CD4-positive, alpha-beta T cell treated with Interleukin-17A for 1 hour (primary cell): ENCODE results near the gene ZNF274.
"Not testable (repeated sequence)": the region's sequence is repeated elsewhere in the genome, so short reads cannot be mapped to it uniquely, and the experiment has no call there.

Experiments used
- DNase-seq: peaks from one replicate; pipeline ENCODE4 v3.0.0-alpha.2; 2020

ZNF274 gene

DNA sequence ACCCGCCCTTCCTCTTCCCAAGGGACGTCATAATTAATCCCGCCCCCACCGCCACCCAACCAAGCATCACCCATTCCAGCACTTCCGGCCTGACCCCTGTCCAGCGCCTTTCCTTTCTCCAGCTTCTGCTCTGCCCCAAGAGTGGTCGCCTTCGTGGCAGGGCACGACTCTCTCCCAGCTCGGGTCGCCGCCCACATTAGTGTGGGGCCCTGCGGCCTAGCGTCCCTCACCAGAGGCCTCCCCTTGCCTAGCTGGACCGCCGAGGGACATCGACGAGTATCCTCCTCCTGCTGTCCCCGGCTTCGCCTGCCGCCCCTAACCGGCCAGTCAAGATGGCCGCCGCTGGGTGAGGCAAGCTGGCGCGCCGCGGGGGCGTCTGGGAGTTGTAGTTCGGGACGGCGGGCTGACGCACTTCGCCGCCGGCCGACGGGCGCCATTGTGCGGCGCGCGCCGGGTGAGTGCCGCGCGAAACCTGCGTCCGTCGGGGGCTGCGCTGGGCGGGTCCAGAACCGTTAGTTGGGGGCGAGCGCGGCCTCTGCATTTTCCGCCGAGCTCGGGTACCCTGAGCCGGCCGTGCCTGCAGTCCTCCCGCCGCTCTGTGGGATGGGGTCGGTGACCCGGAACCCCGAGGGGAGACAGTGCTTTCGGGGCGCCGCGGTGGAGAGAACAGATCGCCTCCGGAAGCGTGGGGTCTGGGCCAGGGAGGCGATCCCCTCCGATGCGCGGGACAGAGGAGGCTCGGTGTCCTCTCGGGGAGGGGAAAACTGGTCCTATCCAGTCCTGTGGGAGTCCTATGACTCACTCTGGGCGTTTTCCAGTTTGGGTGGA is at the start of gene ZNF274:
Gene ZNF274, plus strand, starts transcription at position 73 of the 828 bp plus-strand sequence. CDS start 905 bp downstream, outside the sequence.
- peak; percentile 94 for DNase-seq

DNA sequence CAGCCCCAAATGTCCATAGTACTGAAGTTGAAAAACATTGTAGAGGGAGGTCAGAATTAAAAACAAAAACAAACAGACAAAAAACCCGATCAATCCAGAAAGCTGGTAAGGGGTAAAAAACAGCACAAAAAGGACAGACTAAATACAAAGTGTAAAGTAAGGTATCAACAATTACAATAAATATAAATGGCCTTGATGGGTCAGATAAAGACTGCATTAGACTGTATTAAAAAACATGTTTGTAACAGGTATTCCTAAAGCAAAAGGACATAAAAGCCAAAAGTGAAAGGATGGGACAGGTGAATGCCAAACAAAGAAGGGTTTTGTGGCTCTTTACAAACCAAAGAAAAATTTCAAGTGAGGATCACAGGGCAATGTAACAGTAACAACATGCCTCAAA is 48.6 kb upstream of the ZNF274 start:
- DNase-seq: no peak

DNA sequence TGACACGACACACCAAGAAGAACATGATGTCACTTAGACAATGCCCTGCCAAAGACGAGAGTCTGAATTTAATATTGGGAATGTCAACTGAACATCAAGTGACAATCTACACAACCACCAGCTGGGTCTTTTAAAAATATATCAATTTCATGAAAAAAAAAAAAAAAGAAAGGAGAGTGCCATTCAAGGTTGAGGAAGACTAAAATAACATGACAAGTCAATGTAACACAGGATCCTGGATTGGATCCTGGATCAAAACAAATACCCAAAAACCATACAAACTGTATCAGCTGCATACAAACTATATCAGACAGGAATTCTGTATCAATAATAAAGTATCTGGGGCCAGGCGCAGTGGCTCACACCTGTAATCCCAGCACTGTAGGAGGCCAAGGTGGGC is 37.0 kb upstream of the ZNF274 start:
- no peak for DNase-seq

DNA sequence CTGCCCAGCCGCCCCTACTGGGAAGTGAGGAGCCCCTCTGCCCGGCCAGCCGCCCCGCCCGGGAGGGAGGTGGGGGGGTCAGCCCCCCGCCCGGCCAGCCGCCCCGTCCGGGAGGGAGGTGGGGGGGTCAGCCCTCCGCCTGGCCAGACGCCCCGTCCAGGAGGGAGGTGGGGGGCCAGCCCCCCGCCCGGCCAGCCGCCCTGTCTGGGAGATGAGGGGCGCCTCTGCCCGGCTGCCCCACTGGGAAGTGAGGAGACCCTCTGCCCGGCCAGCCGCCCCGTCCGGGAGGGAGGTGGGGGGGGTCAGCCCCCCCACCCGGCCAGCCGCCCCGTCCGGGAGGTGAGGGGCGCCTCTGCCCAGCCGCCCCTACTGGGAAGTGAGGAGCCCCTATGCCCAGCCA is 35.4 kb upstream of the ZNF274 start:
- not testable (repeated sequence) for DNase-seq

DNA sequence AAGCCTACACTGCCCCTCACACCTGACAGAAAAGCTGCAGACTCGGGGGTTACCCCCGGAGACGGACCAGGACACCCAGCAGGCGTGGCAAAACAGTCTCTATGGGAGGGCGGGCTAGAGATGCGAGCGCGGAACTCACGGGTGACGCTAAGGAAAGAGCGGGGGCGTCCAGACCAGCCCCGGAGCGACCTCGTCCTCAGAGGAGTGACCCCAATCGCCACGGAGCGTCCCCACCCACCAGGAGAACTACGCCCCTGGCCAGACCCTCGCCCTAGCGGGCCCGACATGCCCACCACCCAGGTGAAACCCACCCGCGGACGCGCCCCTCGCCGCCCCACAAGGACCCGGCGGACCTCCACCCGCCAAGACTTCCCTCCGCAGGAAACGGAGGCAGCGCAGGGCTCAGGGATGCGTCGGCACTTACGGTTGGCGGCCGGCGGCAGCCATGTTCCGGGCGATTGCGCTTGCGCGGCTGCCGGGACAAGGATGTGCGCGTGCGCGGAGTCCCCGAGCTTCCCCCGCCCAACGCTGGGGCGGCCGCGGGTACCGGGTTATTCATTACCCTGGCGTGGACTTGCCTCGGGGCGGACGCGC is 32.4 kb upstream of the ZNF274 start, which contains the start of gene ZNF329:
Gene ZNF329, minus strand, starts transcription at position 462 of the 594 bp plus-strand sequence. CDS start 21,286 bp downstream, outside the sequence.
- peak; percentile 93 for DNase-seq

DNA sequence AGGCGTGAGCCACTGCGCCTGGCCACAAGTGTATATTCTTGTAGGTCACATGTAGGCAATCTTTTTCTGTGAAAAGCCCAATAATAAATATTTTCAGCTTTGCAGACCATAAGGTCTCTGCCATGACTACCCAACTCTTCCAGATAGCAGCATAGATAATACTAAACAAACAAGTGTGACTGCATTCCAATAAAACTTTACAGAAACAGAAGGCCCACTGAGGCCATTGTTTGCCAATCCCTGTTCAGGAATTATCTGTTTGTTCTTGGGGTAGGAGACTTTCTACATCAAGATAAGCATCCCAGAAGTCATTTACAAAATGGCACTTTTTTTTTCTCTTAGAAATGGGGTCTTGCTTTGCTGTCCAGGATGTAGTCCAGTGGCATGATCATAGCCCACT is 29.5 kb upstream of the ZNF274 start:
- DNase-seq: no peak

DNA sequence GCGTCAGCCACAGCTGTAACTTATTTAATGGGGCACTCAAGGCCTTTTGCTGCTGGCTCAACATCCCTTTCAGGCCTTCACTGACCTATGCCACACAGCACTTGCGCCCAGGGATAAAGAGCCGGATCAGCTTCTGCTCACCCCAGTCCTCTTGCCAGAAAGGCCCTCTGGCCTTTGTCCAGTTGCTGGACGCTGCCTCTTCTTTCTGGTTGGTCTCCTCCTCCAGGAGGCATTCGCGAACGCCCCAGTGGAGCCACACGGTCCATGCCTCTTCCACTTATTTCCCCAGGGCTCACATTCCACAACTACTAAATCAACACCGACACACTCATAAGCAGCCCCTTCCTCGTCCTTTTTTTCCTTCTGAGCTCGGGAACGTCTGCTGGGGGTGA is 28.6 kb upstream of the ZNF274 start:
- no peak for DNase-seq

DNA sequence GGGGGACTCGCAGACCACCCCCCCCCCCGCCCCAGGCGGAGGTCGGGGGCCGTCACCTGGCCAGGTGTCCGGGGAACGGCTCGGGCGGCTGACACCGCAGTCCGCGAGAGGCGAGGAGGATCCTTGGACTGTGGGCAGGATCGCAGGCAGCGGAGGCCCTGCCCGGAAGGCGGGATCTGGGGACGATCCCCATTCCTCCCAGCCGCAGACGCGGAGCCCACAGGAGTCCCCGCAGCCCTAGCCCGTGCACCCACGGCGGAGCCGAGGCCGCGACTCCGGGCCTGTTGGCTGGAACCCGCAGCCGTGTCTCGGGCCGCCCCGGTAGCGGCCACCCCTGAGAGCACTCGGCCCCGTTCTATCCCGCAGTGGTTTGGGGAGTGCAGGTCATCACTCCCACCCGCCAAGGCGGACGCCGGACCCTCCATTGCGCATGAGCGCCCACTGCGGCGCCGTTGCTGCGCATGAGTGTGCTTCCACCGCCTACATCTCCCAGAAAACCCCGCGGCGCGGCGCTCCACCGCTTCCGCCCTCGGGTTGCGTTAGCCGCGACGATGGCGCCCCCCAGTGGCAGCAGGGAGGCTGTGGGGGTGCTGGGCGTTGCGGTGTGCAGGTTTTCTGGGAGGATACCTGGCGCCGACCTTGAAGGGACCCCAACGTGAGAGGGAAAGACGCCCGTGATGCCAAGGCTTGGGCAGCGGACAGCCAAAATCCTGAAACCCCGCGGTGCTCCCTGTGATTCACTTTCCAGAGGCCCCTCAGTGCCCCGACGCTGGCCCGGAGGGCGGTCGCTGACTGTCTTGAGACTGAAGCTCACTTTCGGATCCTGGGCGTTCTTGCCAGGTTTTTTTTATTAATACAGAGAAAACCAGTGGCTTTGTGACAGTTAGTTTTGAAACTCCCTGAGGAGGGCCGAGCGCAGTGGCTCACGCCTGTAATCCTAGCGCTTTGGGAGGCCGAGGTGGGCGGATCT is 27.9 kb upstream of the ZNF274 start:
- peak; percentile 96 for DNase-seq

DNA sequence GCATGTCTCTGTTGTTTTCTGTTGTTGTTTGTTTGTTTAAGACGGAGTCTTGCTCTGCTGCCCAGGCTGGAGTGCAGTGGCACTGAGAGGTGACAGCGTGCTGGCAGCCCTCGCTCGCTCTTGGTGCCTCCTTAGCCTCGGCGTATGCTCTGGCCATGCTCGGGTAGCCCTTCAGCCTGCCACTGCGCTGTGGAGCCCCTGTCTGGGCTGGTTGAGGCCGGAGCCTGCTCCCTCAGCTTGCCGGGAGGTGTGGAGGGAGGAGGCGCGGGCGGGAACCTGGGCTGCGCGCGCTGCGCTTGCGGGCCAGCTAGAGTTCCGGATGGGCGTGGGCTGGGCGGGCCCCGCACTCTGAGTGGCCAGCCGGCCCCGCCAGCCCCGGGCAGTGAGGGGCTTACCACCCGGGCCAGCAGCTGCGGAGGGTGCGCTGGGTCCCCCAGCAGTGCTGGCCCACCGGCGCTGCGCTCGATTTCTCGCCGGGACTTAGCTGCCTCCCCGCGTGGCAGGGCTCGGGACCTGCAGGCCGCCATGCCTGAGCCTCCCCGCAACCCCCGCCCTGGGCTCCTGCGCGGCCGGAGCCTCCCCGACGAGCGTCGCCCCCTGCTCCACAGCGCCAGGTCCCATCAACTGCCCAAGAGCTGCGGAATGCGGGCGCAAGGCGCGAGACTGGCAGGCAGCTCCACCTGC is 25.7 kb upstream of the ZNF274 start:
- no peak for DNase-seq

DNA sequence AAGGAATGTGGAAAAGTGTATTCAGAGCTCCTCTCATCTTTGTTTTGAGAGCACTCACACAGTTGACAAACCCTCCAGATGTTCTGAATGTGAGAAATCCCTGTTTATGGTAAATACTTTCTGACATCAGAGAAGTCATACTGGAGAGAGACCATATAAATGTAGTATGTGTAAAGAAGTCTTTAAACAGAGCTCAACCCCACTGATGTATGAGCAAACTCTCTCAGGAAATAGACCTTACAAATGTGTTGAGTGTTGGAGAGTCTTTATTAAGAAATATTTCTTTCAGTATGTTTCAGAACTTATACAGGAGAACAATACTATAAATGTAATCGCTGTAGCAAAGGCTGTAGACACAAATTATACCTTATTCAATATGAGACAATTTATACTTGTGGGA is 16.6 kb upstream of the ZNF274 start:
- no peak for DNase-seq

DNA sequence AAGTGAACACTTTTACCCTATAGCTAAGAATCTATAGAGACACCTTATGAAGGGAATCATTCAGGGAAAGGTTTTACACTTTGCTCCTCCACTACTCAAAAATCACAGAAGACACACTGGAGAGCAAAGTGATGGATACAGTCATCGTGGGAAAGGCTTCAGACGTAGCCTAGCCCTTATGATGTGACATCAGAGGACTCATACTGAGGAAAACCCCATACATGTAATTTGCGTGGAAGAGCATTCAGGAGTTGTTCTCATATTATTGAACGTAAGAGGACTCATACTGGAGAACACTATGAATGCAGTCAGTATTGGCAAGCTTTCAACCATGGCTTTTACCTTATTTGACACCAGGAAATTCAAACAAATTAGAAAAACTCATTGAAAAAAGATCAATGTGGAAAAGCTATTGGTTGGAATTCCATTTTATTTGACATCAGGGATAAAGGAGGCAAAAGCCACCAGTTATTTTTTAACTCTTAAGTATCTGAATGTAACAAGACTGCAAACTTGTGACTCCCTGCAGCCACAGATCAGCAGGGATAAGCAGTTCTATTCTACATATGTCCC is 16.1 kb upstream of the ZNF274 start:
- no peak for DNase-seq

DNA sequence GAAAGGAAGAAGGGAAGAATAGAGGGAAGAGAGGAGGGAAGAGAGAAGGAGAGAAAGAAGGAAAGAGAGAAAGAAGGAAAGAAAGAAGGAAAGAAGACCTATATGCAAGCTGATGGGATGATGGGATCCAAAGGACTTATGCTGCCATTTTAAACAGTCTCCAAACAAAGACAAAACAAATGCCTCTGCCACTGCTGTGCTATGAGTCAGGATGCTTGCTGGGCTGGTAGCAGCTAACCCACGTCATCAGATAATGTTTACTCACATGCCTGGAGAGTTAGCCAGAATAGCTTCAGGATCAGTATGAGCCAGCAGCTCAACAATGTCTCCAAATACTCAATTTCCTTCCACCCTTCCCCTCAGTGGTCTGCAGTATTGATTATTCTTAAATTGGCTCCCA is 12.0 kb upstream of the ZNF274 start:
- no peak for DNase-seq

DNA sequence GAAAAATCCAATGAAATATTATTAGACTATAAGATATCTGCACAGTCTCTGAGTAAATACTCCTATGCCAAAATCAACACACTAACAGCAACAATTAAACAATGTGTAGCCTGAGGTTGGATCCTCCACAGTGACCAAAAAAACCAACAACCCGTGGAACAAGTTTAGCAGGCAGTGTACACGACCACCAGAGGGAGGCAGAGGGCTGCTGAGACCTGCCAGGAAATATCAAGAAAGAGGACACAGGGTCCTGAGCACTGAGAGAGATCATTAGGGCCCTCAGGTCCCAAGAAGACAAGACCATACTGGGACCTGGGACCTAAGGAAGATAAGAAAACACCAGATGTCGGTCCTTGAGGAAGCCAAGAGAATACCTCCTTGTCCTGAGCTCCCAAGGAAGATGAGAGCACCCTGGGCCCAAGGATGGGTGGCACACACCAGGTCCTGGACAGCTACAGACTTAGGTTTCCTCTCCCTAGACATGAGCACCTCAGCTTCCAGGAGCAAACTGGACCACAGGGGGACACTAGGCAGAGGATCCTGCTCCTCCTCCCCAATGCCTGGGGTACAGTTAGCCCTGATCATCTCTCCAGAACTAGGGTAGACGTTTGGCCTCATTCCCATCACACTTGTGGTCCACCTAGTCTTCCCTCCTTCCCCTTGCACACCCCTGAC is 822 bp upstream of the ZNF274 start:
- DNase-seq: peak; percentile 68

DNA sequence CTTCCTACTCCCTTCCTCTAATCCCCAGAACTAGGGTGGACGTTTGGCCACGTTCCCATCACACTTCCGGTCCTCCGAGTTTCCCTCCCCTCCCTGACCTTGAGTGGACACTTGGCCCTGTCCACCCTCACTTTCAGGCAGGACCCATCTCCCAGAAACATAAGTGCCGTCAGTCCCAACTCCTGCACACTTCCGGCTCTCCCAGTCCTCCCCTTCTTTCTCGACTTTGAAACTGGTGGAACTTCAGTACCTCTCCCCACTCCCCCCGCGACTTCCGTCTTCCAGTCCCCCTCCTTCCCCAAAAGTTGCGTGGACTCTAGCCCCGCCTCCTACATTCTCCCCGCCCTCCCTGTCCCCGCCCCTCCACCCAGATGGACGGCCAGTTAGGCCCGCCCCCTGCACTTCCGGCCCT is 278 bp upstream of the ZNF274 start:
- peak; percentile 94 for DNase-seq

DNA sequence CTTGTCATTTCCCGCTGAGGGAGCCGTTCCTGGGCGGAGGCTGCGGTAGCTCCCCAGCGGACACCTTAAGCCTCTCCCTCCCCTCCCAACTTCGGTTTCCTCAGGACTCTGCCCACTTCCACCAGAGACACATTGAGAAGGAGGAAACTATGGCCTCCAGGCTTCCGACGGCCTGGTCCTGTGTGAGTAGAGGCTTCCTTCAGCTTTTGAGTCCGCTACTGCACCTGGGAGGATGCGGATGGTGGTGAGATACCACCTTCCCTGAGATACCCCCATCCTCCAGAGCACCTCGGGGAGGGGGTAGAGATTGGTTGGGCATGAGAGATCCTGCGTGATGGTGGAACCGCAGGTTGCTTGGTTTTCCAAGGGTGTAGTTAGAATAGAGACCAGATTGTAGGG is 955 bp downstream of the ZNF274 start:
- DNase-seq: no peak

DNA sequence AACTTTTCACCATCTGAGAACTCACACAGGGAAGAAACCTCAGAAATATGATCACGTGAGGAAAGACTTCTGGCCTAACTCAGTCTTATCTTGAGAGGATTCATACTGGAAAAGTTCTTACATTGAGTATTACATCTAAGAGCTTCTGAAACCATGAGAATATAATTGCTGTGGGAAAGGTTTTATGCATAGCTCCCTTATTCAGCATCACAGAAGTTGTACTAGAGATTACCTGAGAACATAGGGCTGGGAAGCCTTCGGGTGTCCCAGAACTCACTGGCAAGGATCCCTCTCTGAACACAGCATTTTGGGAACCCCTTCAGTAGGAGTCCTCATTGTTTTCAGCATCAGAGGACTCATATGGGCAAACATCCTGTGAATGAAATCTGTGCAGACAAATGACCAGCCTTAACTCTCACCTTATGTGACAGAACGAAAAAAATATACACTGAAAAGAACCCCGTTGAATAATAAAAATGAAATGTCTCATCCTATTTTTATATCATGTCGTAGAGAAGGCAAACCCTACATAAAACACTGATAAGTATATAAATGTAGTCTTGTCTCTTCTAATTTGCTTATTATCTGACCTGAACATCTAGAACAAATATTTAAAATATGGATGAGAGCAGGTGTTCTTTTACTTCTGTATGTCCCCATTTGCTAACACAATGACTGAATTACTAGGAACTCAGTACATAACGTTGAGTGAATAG is 14.2 kb downstream of the ZNF274 start:
- DNase-seq: peak; percentile 26

DNA sequence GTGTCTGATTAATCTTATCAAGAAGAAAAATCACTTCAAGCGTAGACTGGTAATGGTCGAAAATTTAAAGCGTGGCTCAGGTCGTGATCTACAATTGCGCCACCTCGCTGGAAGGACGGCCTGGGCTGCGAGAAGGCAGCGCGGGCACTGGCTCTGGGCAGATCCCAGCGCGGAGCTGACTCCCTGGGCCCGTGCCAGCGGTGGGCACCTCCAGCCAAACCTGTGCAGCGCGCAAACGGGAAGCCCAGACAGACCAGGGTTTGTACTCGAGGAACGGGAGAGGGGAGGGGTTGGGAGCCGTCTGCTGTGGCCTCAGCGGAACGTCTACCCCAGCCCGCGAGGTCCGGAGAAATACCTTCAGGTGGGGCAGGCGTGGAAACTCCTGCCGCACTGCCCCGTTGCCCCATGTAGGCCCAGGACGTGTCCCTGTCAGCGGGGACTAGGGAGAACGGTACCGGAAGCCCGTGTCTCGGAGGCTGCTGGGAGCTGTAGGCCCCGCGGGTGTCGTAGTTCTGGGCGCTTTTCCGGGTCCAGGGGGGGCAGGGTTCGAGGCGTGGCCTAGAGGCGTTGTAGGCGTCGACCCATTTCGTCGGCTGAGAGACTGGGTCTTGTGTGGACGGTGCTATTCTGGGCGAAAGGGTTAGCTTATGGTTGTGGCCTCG is 21.1 kb downstream of the ZNF274 start:
- no peak for DNase-seq

DNA sequence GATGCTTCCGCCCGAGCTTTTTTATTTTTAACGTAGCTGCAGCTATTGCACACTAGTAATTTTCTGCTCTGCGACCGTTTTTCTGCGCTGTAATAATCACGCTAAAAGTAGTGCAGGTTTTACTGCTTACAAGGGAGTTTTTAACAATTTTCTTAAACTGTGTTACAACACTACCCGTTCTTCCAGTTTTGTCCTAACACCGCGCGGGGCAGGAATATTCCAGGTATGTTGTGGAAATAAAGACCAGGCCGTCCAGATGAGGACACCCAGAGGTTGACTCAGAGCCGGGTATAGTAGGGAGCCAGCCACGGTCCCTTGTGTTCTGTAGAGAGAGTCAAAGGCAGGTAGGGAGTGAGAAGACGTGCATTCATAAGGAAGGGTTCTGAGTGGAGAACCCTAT is 21.7 kb downstream of the ZNF274 start:
- DNase-seq: no peak

DNA sequence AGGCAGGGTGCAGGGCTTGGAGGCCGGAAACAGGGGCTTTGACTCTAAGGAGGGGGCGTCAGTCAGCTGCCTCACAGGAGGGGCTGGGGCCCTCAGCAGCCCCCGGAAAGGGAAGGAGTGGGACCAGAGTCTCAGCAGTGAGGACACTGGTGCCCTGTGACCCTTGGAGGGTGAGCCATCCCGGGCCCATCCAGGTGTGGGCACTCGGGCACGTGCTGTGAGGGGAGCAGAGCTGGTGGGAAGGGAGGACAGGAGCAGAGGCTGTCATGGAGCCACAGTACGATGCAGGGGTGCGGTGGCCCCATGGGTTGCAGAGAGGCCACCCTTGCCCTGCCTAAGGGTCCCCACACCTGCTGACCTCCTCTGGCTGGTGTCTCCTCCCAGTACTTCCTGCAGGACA is 26.7 kb downstream of the ZNF274 start:
- no peak for DNase-seq

DNA sequence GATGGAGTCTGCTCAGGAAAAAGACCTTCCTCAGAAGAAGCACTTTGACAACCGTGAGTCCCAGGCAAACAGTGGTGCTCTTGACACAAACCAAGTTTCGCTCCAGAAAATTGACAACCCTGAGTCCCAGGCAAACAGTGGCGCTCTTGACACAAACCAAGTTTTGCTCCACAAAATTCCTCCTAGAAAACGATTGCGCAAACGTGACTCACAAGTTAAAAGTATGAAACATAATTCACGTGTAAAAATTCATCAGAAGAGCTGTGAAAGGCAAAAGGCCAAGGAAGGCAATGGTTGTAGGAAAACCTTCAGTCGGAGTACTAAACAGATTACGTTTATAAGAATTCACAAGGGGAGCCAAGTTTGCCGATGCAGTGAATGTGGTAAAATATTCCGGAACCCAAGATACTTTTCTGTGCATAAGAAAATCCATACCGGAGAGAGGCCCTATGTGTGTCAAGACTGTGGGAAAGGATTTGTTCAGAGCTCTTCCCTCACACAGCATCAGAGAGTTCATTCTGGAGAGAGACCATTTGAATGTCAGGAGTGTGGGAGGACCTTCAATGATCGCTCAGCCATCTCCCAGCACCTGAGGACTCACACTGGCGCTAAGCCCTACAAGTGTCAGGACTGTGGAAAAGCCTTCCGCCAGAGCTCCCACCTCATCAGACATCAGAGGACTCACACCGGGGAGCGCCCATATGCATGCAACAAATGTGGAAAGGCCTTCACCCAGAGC is 29.6 kb downstream of the ZNF274 start:
- no peak for DNase-seq
